Measurements from ENCODE around the gene ZYX.
A peak's percentile ranks its signal among the peaks of the same experiment; 100 is the strongest.

ZYX gene

DNA sequence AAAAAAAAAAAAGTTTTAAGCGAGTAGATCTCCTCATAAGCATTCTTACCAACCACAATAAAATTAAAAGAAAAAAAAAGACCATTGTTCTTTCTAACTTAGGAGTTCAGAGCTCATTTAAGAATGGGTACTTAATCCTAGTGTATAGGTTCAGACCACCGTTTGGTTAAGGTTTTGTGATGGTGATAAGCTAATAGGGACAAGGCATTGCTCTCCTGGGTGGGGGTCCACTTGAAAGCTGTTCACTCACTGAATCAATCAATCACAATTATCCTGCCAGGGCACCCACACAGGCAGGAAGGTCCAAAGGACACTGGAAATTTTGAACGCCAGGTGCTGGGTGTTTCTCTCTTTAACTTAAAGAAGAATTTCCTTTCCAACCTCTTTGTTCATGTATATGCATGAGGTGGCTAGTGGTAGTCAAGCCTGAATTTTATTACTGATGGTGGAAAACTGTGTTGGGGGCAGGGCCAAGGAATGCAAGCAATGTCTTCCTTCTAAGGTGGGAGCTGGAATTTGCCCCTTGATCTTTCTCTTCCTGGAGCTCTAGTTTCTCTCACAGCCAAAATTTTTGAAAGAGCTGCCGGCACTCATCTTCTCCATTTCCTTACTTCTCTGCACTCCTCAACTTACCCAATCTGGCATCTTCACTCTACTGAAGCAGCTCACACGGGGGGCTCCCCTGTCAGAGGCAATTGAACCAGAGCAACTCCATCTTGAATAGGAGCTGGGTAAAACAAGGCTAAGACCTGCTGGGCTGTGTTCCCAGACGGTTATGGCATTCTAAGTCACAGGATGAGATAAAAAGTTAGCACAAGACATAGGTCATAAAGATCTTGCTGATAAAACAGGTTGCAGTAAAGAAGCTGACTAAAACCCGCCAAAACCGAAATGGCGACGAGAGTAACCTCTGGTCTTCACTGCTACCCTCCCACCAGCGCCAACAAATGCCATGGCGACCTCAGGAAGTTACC is 11.2 kb upstream of the ZYX start:
- no peaks in the 10 kb centered on the region for H3K9me3 Mint-ChIP-seq
- peaks cover 2 to 5% of the 10 kb centered on the region in 2 donors for H3K27me3 Mint-ChIP-seq
- H3K4me3 Mint-ChIP-seq: no peak overlapping the region
- no peak overlapping the region for H3K27ac Mint-ChIP-seq
- DNase-seq (no peak), ATAC-seq (replicated peaks) (no peak)
- peaks cover 26 to 29% of the 10 kb centered on the region in 2 donors for H3K4me1 Mint-ChIP-seq (ENCODE audit: low read depth in 2 of 2)
- no peaks in the 10 kb centered on the region for H3K36me3 Mint-ChIP-seq (ENCODE audit: insufficient read depth)

DNA sequence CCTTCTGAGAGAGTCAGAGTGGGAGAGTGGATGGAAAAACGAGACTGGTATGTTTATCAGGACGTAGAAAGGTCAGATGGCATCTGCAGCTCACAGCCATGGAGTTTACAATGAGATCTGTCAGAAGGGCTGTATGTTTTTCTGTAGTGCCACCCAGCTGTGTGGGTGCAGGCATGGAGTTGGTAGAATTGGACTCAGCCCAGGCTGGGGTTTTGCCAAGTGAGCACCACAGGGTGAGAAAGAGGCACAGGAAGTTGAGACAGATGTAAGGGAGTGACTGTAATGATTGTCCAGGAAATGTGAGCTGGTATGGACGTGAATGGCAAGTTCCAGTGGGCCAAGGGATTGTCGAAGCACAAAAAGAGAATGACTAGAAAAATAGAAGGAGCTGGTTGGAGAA is 9.1 kb upstream of the ZYX start:
- H3K27me3 Mint-ChIP-seq: no peaks in the 10 kb centered on the region
- peaks cover 5% of the 10 kb centered on the region for H3K36me3 Mint-ChIP-seq (ENCODE audit: insufficient read depth)
- ATAC-seq (replicated peaks): peak; percentile 39
- H3K9me3 Mint-ChIP-seq: no peaks in the 10 kb centered on the region
- H3K4me1 Mint-ChIP-seq (ENCODE audit: low read depth in 2 of 2): peaks cover 47 to 49% of the 10 kb centered on the region in 2 donors
- DNase-seq: peak; percentile 42 to 57 (median 48)
- peak overlapping the region; percentile 65 to 70 for H3K27ac Mint-ChIP-seq
- H3K4me3 Mint-ChIP-seq: peak overlapping the region; percentile 45 to 49

DNA sequence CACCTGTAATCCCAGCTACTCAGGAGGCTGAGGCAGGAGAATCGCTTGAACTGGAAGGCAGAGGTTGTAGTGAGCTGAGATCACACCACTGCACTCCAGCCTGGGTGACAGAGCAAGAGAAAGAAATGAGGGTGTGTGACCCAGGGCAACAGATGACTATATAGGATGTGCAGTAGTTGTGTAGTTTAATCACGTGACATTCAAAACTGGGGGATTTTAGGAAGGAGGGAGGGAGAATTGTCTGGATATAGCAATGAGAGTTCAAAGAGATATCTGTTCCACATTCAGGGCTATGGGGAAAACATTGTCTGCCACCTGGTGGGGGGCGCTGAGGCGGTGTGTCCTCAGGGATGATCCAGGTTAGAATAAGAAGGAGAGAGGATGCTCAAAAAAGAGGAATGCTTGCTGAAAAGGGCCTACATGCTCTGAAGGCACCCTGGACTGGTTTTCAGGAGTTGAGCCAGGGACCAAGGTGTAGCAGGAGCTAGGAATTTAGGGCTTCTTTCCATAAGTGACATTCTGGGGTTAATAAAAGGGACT is 7.8 kb upstream of the ZYX start:
- H3K27ac Mint-ChIP-seq: peak overlapping the region in 1 of 2 donors; percentile 64
- no peak for DNase-seq
- ATAC-seq (replicated peaks): no peak
- peaks cover 5% of the 10 kb centered on the region for H3K36me3 Mint-ChIP-seq (ENCODE audit: insufficient read depth)
- no peaks in the 10 kb centered on the region for H3K27me3 Mint-ChIP-seq
- peaks cover 55 to 57% of the 10 kb centered on the region in 2 donors for H3K4me1 Mint-ChIP-seq (ENCODE audit: low read depth in 2 of 2)
- no peaks in the 10 kb centered on the region for H3K9me3 Mint-ChIP-seq
- no peak overlapping the region for H3K4me3 Mint-ChIP-seq

DNA sequence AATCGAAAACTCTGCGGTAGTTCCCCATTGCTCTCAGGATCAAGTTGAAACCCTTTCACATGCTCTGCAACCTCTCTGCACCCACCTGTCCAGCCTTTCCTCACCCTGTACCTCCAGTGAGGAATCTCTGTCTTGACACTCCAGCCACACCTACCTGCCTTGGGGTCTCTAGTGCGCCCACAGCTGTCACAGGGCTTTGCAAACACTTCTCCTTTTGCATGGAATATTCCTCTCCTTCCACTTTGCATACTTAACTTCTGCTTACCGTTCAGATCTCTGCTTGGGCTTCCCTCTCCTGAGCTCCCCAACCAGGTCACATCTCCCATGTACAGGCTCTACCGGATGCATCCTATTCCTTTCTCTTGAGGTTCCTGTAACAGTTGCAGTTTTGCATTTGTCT is 6.6 kb upstream of the ZYX start:
- H3K9me3 Mint-ChIP-seq: no peaks in the 10 kb centered on the region
- peaks cover 68 to 70% of the 10 kb centered on the region in 2 donors for H3K4me1 Mint-ChIP-seq (ENCODE audit: low read depth in 2 of 2)
- H3K27me3 Mint-ChIP-seq: no peaks in the 10 kb centered on the region
- no peak for ATAC-seq (replicated peaks)
- DNase-seq: no peak
- H3K27ac Mint-ChIP-seq: peak overlapping the region; percentile 64 to 86
- peaks cover 9% of the 10 kb centered on the region for H3K36me3 Mint-ChIP-seq (ENCODE audit: insufficient read depth)
- H3K4me3 Mint-ChIP-seq: peak overlapping the region; percentile 7 to 63

DNA sequence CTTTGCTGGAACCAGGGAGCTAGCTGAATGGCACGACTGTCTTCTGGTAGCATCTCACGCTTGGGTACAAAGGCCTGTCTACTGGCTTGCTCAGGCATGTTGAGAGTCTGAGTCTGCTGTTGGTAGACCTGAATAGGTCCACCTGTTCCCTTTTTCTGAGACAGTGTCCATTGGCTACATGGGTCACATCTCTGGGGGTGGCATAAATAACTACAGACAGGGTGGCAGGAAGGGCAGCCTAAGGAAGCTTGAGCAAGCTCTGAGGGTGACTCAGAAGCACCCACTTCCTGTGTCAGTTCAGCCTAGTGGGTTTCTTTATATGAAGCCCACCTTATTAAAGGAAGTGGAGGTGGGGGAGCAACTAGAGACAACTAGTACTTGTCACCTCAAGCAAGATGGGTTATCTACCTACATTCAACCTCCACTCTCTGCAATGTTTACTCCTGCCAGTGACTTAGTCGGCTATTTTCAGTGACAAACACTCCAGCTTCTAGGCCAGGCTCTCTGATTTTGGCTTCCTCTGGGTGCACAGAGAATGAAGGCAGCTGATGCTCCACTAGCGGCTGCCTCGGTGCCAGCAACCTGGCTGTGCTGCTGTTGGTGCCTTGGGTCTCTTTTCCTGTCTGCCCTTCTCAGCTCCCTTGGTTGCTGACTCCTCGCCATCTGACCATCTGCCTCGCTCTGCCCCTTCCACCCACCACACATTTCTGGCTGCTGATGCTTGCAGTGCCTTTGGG is 5.7 kb upstream of the ZYX start:
- peak overlapping the region; percentile 63 for H3K4me3 Mint-ChIP-seq
- peaks cover 72 to 73% of the 10 kb centered on the region in 2 donors for H3K4me1 Mint-ChIP-seq (ENCODE audit: low read depth in 2 of 2)
- DNase-seq: peak; percentile 48 to 55 (median 52)
- H3K9me3 Mint-ChIP-seq: no peaks in the 10 kb centered on the region
- peaks cover 16% of the 10 kb centered on the region for H3K36me3 Mint-ChIP-seq (ENCODE audit: insufficient read depth)
- peak; percentile 77 for ATAC-seq (replicated peaks)
- peak overlapping the region; percentile 64 to 86 for H3K27ac Mint-ChIP-seq
- no peaks in the 10 kb centered on the region for H3K27me3 Mint-ChIP-seq

DNA sequence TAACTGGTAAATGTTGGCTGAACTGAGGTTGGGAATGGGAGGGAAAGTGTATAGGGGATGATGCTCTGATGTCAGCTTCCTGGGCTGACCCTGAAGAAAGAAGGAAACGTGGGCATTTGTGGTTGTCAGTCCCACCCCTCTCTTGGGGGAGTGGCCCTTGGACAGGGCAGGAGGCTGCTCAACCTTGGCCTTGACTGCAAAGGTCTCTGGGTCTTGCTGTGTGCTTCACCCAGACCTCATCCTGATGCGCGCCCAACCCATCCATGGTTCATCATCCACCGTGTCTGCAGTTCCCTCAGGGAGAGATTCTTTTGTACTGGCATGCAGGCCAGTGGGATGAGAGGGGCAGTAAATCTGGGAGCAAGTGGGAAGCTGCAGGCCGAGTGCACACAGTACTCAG is 4.7 kb upstream of the ZYX start:
- DNase-seq (no peak), ATAC-seq (replicated peaks) (no peak)
- Mint-ChIP-seq H3K36me3 (ENCODE audit: insufficient read depth) (peaks cover 16% of the 10 kb centered on the region), H3K4me1 (ENCODE audit: low read depth in 2 of 2) (peaks cover 72 to 73% of the 10 kb centered on the region in 2 donors), H3K9me3 (no peaks in the 10 kb centered on the region), H3K27me3 (no peaks in the 10 kb centered on the region), H3K4me3 (peak overlapping the region; percentile 63), H3K27ac (peak overlapping the region; percentile 78 to 86)

DNA sequence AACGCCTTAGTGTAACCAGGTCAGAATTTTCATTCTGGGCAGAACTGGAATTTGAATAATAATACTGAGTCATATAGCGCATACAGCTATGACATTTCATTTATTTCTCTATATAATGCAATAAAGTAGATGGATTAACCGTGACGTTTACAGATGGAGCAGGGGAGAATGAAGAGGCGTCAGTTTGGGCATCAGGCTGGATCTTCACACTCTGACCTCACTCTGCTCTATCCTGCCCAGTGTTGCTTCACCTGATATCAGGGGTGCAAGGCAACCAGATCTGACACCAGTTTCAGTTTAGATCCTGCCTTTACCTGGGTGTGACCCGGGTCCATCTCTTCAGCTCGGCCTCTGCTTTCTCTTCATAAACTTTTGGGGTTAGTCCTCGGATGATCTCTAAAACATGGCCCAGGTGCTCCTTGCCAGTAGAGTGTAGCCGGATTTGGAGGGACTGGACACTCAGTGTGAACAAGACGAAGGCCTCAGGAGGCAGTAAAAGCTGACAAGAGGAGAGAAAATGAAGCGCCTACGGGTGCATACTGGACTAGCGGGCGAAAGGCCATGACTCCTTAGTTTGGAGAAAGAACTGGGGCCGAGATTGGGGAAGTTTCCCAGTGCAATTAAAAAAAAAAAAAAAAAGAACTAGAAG is 1.4 kb upstream of the ZYX start:
- ATAC-seq (replicated peaks): no peak
- H3K27me3 Mint-ChIP-seq: no peaks in the 10 kb centered on the region
- H3K36me3 Mint-ChIP-seq (ENCODE audit: insufficient read depth): peaks cover 16% of the 10 kb centered on the region
- H3K4me3 Mint-ChIP-seq: peak overlapping the region in 1 of 2 donors; percentile 97
- DNase-seq: no peak
- no peaks in the 10 kb centered on the region for H3K9me3 Mint-ChIP-seq
- peak overlapping the region; percentile 97 for H3K27ac Mint-ChIP-seq
- peaks cover 55 to 56% of the 10 kb centered on the region in 2 donors for H3K4me1 Mint-ChIP-seq (ENCODE audit: low read depth in 2 of 2)

DNA sequence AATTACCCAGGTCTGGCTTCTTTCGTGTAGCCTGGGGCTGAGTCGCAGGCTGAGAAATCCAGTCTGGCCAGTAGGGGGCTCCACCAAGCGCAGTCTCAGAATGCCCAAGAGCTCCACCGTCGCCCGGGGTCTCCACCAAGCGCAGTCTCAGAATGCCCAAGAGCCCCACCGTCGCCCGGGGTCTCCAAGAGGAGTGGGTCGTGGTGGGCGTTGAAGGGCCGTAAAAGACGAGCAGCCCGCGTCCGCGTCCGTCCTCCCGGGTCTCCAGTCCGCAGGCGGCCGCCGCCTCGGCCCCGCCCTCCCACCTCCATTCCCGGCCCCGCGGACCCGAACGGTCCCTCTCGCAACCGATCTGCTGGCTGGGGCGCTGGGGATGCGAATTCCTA is 892 bp upstream of the ZYX start:
- H3K36me3 Mint-ChIP-seq (ENCODE audit: insufficient read depth): peaks cover 16% of the 10 kb centered on the region
- H3K27ac Mint-ChIP-seq: peak overlapping the region; percentile 97
- peak overlapping the region in 1 of 2 donors; percentile 97 for H3K4me3 Mint-ChIP-seq
- ATAC-seq (replicated peaks): peak; percentile 51
- DNase-seq: peak; percentile 83 to 89 (median 85)
- H3K4me1 Mint-ChIP-seq (ENCODE audit: low read depth in 2 of 2): peaks cover 50 to 51% of the 10 kb centered on the region in 2 donors
- H3K27me3 Mint-ChIP-seq: no peaks in the 10 kb centered on the region
- no peaks in the 10 kb centered on the region for H3K9me3 Mint-ChIP-seq

DNA sequence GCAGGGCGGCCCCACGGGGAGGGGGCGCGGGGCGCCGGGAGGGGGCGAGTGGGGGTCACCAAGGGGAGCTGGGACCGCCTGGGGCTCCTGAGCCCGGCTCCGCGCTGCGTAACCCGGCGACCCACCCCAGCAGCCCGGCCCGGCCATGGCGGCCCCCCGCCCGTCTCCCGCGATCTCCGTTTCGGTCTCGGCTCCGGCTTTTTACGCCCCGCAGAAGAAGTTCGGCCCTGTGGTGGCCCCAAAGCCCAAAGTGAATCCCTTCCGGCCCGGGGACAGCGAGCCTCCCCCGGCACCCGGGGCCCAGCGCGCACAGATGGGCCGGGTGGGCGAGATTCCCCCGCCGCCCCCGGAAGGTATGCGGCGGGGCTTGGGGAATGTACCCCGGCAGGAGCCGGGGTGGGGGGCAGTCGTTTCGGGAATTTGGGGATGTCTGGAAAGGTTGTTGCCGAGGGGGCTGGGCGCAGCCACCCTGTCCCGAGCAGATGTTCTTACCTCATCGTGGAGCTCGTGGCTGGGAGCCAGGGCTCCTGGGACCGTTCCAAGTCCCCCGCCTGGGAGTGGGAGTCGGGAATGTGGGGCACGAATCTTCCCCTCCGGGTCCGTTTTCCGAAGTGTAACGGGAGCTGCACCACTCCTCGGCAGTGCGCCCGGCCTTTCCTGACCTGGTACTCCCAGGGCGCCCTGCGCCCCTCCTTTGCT is 431 bp downstream of the ZYX start:
- no peak for ATAC-seq (replicated peaks)
- H3K27ac Mint-ChIP-seq: peak overlapping the region in 1 of 2 donors; percentile 47

DNA sequence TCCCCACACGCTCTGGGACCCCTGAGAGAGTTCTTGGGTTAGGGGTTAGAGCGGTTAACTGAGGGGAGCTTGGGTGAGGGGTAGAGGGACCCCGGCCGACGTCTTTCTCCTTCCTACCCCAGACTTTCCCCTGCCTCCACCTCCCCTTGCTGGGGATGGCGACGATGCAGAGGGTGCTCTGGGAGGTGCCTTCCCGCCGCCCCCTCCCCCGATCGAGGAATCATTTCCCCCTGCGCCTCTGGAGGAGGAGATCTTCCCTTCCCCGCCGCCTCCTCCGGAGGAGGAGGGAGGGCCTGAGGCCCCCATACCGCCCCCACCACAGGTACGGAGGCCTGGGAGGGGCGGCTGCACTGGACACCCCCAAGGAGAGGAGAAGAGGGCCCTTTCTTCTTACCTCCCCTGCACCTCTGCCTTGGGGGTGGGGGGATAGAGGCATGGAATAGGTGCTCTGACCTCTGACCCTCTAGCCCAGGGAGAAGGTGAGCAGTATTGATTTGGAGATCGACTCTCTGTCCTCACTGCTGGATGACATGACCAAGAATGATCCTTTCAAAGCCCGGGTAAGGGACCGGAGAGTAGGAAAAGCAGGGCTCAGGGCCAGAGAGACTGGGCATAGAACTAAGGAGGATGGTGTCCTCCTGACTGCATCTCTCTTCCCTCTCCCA is 1.1 kb downstream of the ZYX start:
- Mint-ChIP-seq H3K27me3 (no peaks in the 10 kb centered on the region), H3K4me3 (no peak overlapping the region), H3K36me3 (ENCODE audit: insufficient read depth) (peaks cover 11% of the 10 kb centered on the region), H3K27ac (peak overlapping the region; percentile 47 to 66), H3K4me1 (ENCODE audit: low read depth in 2 of 2) (peaks cover 30 to 31% of the 10 kb centered on the region in 2 donors), H3K9me3 (no peaks in the 10 kb centered on the region)
- DNase-seq: no peak
- no peak for ATAC-seq (replicated peaks)

More for the DNA sequence above, 431 bp downstream of the ZYX start:
- no peak for DNase-seq
- H3K27me3 Mint-ChIP-seq: no peaks in the 10 kb centered on the region
- peak overlapping the region in 1 of 2 donors; percentile 97 for H3K4me3 Mint-ChIP-seq
- peaks cover 13% of the 10 kb centered on the region for H3K36me3 Mint-ChIP-seq (ENCODE audit: insufficient read depth)
- H3K4me1 Mint-ChIP-seq (ENCODE audit: low read depth in 2 of 2): peaks cover 37 to 38% of the 10 kb centered on the region in 2 donors
- H3K9me3 Mint-ChIP-seq: no peaks in the 10 kb centered on the region

DNA sequence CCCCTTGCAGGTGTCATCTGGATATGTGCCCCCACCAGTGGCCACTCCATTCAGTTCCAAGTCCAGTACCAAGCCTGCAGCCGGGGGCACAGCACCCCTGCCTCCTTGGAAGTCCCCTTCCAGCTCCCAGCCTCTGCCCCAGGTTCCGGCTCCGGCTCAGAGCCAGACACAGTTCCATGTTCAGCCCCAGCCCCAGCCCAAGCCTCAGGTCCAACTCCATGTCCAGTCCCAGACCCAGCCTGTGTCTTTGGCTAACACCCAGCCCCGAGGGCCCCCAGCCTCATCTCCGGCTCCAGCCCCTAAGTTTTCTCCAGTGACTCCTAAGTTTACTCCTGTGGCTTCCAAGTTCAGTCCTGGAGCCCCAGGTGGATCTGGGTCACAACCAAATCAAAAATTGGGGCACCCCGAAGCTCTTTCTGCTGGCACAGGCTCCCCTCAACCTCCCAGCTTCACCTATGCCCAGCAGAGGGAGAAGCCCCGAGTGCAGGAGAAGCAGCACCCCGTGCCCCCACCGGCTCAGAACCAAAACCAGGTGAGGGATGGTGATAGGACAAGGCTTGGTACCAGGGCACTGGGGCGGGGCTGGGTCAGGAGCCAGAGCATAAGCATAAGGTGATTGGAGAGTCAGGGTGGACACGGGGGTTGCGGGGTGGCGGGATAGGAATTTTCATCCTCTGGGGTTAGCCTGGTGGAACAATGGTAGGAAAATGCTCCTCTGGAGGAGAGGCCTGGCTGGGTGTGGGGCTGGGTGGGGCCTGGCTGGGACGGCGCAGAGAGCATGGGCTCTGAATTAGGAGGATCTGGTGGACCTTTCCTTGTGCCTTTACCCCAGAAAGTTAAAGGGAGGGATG is 1.9 kb downstream of the ZYX start:
- ATAC-seq (replicated peaks) (no peak), DNase-seq (no peak)

More for the DNA sequence above, 1.9 kb downstream of the ZYX start:
- no peak overlapping the region for H3K4me3 Mint-ChIP-seq
- H3K36me3 Mint-ChIP-seq (ENCODE audit: insufficient read depth): peaks cover 17% of the 10 kb centered on the region
- H3K27ac Mint-ChIP-seq: peak overlapping the region; percentile 29 to 66
- H3K9me3 Mint-ChIP-seq: no peaks in the 10 kb centered on the region
- peaks cover 27 to 28% of the 10 kb centered on the region in 2 donors for H3K4me1 Mint-ChIP-seq (ENCODE audit: low read depth in 2 of 2)
- no peaks in the 10 kb centered on the region for H3K27me3 Mint-ChIP-seq

Data from effector memory CD8-positive, alpha-beta T cell (primary cell).